Activated CD8-positive, alpha-beta memory T cell treated with anti-CD3 and anti-CD28 coated beads, Interleukin-2, amount 50 U/mL, for 1 hour (primary cell): Measurements from ENCODE around the gene IGSF8.

ENCODE experiments used
- DNase-seq: peaks from one replicate; pipeline ENCODE4 v3.0.0-alpha.2; 2020; ENCODE audit errors: extremely low read depth

IGSF8 gene, protein sequence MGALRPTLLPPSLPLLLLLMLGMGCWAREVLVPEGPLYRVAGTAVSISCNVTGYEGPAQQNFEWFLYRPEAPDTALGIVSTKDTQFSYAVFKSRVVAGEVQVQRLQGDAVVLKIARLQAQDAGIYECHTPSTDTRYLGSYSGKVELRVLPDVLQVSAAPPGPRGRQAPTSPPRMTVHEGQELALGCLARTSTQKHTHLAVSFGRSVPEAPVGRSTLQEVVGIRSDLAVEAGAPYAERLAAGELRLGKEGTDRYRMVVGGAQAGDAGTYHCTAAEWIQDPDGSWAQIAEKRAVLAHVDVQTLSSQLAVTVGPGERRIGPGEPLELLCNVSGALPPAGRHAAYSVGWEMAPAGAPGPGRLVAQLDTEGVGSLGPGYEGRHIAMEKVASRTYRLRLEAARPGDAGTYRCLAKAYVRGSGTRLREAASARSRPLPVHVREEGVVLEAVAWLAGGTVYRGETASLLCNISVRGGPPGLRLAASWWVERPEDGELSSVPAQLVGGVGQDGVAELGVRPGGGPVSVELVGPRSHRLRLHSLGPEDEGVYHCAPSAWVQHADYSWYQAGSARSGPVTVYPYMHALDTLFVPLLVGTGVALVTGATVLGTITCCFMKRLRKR

DNA sequence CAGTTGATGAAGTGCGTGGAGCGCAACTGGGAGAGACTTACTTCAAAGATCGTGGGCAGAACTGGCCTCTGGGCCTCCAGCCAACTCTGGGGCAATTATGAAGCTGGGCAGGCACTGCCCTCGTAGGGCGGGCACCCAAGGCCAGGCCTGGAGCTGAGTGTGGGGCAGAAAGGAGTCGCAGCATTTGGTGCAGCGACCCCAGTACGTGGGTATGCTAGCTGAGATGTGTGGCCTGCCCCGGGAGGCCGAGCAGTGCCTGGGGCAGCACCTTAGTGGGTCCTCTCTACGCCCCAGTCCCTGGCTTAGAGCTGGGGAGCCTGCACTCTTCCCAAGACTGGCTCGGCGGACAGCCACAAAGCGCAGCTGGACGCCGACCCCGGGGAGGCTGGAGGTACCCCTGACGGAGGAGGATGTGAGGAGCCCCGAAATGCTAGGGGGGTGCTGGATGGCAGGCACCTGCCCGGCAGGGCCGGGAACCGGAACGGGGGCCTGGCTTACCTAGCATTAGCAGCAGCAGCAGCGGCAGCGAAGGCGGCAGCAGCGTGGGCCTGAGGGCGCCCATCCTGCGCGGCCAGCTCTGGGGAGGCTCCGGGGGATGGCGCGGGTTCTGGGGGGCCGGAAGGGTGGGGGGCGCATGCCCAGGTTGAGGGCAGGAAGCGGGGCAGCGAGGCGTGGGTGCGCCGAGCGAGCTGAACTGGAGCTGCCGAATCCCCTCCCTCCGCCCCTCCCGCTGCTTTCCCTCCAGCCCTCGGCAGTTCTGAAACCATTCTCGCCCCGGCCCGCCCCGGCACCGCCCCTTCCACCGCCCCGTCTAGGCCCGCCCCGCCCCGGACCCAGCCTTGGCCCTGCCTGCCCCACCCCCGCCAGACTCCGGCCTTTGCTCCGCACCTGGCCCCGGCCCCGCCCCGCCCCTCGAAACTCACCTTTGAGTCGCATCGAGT, at the start of gene IGSF8:
TSS of gene IGSF8 (minus strand) at position 709 of the 941 bp plus-strand sequence. CDS start at position 562, 147 bp downstream.
- DNase-seq: peak; percentile 86

DNA sequence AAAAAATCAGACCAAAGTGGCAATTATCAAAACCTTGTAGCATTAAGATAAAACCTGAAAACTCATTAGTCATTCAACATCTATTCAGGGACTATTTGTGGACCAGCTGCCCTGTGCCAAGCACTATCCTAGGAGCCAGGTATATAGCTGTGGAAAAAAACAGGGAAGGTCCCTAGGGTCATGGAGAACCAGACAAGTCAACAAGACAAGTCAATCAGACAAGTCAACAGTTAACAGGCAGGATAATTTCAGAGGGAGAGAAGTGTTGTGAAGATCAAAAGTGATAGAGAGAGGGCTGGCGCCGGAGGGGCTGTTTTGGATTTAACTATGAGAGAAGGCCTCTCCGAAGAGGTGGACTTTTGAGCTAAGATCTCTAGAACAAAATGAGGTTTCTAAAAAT, 49.7 kb upstream of the IGSF8 start:
- DNase-seq: no peak

DNA sequence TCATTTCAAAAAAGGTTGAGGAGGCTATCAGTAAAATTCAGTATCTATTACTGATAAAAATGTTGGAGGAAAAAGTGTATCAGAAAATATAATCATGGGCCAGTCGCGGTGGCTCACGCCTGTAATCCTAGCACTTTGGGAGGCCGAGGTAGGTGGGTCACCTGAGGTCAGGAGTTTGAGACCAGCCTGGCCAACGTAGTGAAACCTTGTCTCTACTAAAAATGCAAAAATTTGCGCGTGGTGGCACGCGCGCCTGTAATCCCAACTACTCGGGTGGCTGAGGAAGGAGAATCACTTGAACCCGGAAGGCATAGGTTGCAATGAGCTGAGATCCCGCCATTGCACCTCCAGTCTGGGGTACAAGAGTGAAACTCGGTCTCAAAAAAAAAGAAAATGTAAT, 47.7 kb upstream of the IGSF8 start:
- DNase-seq: no peak

DNA sequence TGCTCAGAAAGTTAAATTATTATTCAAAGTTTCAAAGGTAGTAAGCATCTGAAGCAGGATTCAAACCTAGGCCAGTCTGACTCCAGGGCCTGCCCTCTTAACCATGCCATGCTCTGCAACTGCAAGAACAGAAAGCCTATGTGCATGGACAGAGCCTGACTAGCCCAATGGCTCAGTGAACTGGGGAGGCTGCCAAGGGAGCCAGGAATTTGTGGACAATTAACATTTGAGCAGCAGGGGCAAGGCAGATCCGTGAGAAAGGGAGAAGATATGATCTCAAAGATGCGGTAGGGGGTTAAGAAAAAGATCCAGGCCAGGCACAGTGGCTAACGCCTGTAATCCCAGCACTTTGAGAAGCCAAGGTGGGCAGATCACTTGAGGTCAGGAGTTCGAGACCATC, 46.5 kb upstream of the IGSF8 start:
- DNase-seq: no peak

DNA sequence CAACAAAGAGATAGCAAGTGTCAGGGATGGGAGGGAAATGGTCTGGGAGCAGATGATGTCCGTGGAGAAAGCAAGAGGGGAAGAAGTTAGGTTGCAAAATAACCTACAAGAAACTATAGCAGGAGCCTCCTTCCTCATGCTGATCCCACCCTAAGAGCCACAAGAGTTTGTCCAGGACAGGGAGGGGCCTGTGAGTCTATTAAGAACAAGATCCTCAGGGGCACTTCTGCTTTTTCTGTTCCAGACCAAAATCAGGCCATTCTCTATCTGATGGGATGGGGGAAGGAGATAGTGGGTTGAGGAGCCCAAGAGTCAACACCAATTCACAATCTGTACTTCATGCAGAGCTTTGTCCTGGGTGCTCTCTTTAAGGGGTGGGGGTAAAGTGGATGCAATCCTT, 45.3 kb upstream of the IGSF8 start:
- no peak for DNase-seq

DNA sequence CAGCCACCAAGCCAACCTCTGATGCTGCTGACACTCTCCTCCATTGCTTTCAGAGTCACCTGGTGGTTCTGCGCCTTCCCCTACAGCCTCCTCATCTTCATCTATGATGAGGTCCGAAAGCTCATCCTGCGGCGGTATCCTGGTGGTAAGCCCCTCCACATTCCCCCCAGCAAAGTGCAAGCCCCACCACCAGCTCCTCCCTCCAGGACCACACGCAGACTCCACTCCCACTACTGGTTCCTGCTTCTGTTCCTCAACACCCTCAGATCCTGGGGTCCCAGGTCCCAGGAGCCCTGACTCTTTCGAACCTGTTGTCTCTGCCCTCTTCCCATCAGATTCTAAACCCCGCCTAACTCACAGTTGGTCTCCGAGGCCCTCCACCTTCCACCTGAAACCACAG, 41.4 kb upstream of the IGSF8 start:
- no peak for DNase-seq

DNA sequence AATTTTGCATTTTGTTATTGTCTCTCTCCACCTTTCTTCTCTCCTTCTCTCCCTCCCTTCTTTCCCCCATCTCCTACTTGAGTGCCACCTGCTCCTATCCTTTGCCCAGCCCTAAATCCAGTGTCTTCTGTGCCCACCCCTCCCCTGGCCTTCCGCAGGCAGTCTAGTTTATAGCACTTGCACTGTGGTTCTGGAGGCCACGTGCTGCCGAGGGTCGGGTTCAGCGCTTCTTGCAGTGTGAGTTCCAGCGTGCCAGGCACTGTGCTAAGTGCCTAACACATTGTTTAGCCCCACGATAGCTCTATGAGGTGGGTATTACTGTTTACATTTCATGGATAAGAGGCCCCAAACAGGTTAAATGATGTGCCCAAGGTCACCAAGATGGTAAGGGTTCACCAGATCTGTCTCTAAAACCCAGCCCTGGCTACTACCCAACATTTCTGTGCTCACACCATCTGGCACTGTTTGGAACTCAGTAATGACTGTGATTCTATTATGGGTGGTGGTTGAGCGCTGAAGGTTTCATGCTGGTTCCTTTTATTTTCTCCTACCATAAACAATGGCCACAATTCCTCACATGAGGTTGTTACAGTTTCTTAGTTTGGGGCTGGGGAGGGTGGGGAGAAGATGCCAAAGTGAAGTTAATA, 38.9 kb upstream of the IGSF8 start:
- no peak for DNase-seq

DNA sequence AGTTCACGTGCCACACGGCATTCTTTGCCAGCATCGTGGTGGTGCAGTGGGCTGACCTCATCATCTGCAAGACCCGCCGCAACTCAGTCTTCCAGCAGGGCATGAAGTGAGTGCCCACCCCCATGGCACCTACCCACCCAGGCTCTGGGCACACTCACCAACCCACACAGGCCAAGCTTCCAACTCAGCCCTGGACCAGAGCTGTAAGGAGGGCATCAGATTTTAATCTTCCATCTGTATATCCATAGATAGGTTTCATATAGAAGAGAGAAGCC, 38.4 kb upstream of the IGSF8 start:
- DNase-seq: no peak

DNA sequence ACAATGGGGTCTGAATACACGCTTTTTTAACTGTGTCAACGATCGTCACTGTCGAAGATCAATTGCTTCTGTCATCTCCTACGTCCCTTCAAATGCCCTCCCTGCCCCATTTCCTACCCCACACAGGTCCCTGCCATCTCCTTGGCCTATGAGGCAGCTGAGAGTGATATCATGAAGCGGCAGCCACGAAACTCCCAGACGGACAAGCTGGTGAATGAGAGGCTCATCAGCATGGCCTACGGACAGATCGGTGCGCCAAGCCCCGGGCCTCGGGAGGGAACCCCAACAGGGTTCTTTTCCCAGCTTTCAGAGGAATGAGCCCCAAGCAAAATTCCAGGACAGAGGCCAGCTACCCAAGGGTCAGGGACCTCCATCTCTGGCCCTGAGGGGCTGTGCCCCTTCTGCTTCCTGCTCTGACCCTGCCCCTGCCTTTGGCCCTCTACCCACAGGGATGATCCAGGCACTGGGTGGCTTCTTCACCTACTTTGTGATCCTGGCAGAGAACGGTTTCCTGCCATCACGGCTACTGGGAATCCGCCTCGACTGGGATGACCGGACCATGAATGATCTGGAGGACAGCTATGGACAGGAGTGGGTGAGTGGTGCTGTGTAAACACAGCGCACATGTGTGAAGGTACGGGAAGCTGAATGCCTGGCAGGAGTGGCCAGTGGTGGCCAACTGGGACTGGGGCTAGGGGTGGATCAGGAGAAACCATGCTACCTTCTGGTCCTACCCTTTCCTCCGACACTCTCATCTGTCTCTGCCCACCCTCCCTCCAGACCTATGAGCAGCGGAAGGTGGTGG, 37.9 kb upstream of the IGSF8 start:
- no peak for DNase-seq

DNA sequence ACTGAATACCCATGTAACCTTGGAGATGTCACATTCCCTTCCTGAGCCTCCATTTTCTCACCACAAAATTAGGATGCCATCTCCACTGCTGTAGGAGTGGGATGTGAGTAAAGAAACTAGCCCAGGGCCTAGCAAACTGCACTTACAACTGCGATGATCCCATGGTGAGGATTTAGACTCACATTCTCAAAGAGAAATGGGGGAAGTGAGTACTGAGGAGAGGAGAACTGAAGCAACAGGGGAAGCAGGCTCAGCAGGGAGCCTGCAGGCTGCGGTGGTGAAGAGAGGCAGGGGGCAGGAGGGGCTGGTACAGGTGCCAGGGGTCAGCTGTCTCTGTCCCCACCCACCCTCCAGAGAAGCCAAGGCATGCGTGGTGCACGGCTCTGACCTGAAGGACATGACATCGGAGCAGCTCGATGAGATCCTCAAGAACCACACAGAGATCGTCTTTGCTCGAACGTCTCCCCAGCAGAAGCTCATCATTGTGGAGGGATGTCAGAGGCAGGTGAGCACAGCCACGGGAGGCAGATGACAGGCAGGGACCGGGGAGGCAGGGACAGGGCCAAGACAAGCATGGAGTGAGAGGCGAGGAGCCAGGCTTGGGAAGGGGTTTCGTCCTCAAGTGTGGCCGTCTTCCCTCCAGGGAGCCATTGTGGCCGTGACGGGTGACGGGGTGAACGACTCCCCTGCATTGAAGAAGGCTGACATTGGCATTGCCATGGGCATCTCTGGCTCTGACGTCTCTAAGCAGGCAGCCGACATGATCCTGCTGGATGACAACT, 36.6 kb upstream of the IGSF8 start:
- no peak for DNase-seq

DNA sequence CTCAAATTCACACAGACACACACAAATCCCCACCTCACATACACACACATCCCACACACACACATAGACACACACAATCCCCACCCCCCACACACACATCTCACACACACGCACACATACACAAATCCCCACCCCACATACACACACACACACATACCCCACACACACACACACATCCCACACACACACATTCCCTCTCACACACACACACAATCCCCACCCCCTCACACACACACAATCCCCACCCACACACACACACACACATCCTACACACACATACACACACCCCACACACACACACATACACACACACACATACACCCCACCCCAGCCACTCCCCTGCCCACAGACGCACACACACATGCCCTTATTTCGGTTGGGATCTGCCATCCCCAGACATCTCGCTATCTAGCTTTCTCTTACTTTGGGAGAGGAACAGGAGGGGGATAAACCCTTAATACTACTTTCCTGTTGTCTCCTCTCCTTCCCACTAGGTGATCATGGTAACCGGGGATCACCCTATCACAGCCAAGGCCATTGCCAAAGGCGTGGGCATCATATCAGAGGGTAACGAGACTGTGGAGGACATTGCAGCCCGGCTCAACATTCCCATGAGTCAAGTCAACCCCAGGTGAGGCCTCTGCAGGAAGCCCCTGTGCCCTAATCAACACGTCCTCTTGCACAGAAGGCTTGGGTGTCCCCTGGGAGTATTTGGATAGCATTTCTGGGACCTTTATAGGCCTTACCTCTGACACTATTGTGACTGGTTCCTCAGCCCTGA, 35.8 kb upstream of the IGSF8 start:
- DNase-seq: no peak

DNA sequence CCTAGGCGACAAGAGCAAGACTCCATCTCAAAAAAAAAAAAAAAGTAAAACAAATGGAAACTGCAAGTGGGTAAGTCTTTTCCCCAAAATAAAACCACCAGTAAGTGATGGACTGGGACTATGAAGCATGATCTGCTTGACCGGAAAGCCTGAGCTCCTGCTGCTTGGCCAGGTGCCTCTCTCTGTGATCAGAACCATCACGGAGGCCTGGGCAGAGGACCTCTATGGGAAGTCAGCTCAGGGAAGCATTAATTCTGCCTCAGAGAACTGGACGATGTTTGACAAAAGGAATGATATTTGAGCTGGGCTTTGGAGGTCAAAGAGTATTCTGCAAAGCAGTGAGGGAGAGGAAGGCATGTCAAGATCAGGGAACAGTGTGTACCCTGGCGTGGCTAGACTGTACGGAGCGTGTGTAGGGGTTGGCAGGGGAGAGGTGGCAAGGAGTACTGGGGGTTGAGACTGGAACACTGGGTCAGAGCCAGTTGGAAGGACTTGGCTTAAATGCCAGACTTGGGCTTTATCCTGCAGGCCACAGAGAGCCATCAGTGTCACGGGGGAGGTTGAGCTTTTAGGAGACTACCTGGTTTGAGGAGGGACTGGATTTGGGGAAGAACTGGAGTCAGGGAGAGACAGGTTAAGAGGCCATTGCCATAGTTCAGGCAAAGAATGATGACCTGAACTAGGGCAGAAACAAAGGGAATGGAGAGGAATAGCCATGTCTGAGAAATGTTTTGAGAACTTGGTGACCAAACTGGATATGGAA, 33.6 kb upstream of the IGSF8 start:
- no peak for DNase-seq

DNA sequence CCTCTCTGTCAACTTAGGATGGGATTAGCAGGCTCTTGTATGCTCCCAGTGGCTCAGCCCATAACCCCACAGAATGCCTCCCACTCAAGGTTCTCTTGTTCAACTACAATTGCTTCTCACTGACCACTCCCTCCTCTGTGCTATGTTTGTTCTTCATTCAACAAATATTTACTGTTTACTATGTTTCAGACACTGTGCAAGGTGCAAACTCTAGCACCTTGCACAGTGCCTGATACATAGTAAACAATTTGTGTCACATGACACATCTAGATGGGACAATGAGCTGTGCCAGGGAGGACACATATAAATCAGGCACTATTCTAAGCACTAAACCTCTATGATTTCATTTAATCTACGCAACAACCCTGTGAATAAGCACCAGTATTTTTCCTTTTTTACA, 32.5 kb upstream of the IGSF8 start:
- DNase-seq: no peak

DNA sequence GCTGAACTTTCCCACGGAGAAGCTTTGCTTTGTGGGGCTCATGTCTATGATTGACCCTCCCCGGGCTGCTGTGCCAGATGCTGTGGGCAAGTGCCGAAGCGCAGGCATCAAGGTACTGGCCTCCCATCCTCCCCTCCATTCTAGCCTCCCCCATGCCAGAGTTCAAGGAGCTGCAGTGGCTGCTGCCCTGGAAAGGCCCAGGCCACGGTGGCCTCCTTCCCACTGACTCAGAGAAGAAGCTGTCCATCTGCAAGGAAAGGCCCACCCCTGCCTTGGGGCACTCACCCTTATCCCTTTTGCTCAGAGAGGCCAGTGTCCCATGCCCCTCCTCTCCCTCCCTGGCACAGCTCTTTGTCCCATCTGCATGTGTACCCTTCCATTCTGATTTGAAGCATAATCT, 32.1 kb upstream of the IGSF8 start:
- DNase-seq: no peak

DNA sequence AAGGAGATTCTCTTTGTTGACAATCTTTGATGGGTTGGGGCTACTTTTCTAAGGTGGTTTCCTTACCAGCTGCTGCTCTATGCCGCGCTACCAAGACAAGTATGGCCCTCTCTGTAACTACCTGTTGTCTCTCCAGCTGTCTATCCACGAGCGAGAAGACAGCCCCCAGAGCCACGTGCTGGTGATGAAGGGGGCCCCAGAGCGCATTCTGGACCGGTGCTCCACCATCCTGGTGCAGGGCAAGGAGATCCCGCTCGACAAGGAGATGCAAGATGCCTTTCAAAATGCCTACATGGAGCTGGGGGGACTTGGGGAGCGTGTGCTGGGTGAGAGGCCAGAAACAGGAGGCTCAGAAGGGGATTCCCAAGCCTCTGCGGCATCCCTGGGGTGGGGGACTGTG, 31.5 kb upstream of the IGSF8 start:
- no peak for DNase-seq

DNA sequence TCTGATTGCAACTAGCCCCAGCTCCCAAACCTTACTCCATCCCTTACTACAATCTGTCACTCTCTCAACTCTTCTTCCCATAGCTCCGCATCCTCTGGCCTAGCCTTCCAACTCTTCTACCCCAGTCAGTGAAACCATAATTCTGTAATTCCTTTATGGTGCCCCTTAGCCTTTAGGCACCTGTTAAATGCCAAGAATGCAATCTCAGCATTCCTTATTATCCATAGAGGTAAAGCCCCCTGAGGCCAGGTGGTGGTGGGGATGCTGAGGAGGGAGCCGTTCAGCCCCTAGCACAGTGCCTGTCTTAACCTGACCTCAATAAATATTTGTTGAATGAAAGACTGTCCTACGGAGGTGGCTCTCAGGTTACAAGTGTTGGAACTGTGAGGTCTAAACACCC, 31.1 kb upstream of the IGSF8 start:
- no peak for DNase-seq

DNA sequence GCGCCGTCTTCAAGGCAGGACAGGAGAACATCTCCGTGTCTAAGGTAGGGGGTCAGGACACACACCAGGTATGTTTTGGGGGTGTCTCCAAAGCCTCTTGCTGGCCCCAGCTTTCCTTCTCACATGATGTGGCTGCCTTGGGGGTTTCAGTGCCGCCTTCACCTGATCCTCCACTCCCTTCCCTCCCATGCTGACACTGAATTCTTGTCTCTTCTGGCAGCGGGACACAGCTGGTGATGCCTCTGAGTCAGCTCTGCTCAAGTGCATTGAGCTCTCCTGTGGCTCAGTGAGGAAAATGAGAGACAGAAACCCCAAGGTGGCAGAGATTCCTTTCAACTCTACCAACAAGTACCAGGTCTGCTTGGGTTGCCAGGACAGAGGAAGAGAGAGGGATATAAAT, 30.6 kb upstream of the IGSF8 start:
- no peak for DNase-seq

DNA sequence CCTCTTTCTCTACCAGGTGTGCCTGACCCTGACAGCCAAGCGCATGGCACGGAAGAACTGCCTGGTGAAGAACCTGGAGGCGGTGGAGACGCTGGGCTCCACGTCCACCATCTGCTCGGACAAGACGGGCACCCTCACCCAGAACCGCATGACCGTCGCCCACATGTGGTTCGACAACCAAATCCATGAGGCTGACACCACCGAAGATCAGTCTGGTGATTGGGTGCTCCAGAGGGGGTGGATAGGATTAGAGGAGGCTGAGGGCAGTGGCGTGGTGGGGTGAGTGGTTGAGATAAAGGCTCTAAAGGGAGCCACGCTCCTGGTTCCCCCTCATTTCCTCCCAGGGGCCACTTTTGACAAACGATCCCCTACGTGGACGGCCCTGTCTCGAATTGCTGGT, 30.2 kb upstream of the IGSF8 start:
- no peak for DNase-seq
